Fibroblast of lung (primary cell): Measurements from ENCODE around the gene CISH.

Experiments
- EZH2 ChIP-seq: IDR thresholded peaks from 2 replicates; pipeline ENCODE4 v1.5.1; 2012; ENCODE audit warnings: low read length, control low read depth, mild to moderate bottlenecking; ENCODE audit errors: missing control alignments
- TF ChIP-seq, protein P1 (sequence below), 2 donors: IDR thresholded peaks in 1 of 2; conservative IDR thresholded peaks in 1 of 2; 1 replicate in 1 of 2; 2 replicates in 1 of 2; pipeline ENCODE4 v1.5.1; 2011 to 2012; ENCODE audit warnings: low read length in 2 of 2, control low read depth in 1 of 2, inconsistent platforms in 1 of 2, low read depth in 1 of 2, mild to moderate bottlenecking in 1 of 2

DNA sequence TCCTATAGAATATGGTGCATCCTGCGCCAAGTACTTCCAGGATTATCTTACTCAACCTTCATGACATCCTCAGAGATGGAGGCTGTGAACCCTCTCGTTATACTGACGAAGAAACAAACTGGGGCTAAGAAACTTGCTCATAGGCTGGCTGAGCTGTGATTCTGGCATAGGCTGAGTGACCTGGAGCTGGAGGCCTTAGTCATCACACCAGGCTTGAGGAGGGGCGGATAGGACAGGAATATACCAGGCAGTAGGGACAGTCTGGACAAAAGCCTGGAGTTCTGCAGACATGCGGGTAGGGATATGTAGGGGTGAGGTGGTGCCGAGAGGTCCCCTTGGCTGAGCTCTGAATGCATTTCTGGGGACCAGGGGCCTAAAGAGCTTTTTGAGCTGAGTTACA, 24.2 kb downstream of the CISH start:
- TF ChIP-seq, protein P1, sequence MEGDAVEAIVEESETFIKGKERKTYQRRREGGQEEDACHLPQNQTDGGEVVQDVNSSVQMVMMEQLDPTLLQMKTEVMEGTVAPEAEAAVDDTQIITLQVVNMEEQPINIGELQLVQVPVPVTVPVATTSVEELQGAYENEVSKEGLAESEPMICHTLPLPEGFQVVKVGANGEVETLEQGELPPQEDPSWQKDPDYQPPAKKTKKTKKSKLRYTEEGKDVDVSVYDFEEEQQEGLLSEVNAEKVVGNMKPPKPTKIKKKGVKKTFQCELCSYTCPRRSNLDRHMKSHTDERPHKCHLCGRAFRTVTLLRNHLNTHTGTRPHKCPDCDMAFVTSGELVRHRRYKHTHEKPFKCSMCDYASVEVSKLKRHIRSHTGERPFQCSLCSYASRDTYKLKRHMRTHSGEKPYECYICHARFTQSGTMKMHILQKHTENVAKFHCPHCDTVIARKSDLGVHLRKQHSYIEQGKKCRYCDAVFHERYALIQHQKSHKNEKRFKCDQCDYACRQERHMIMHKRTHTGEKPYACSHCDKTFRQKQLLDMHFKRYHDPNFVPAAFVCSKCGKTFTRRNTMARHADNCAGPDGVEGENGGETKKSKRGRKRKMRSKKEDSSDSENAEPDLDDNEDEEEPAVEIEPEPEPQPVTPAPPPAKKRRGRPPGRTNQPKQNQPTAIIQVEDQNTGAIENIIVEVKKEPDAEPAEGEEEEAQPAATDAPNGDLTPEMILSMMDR (conservative IDR thresholded peaks at IDR 0.05 in 1 of 2, IDR thresholded peaks at IDR 0.05 in 1 of 2; ENCODE audit: low read depth in 1 of 2, low read length in 2 of 2) = no peak
- no peak for TF ChIP-seq EZH2
